Measurements from ENCODE around the gene TDRD6. TPM values are rescaled to one million over a fixed set of nuclear protein-coding genes. Genes with fewer than 3 reads are reported as not detected.

Gene TDRD6
- total RNA-seq, 1 donor, result 0.36 TPM

DNA sequence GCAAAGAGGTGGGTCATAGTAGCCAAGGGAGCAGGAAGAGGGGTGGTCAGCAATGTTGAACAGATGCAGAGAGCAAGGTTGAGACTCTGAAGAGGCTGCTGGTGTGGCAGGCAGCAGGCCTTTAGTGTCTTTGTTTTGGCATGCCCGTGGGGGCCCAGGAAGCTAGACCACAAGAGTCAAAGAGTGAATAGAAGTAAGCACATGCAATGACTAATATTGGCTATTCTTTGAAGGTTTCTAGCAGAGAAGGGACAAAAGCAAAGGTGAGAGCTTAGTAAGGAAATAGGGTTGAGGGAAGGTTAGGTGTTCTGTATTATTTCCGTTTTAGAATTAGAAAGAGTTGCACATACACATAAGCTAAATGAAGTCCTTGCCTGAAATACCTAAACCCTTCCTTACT, 18.8 kb downstream of the TDRD6 start:
- Histone ChIP-seq H3K36me3 (ENCODE audit: insufficient read depth, low read length) (no peaks in the 10 kb centered on the region), H2AFZ (ENCODE audit: low read length) (no peak overlapping the region), H3K9me3 (ENCODE audit: low read depth, low read length) (no peaks in the 10 kb centered on the region), H3K79me2 (ENCODE audit: insufficient read depth, low read length) (no peaks in the 10 kb centered on the region), H3K4me2 (ENCODE audit: insufficient read depth, low read length) (no peak overlapping the region), H4K20me1 (ENCODE audit: insufficient read depth, low read length) (no peaks in the 10 kb centered on the region), H3K4me1 (ENCODE audit: insufficient read depth, low read length) (no peaks in the 10 kb centered on the region), H3K27ac (ENCODE audit: low read depth, low read length) (no peak overlapping the region), H3K4me3 (ENCODE audit: insufficient read depth, low read length) (no peak overlapping the region), H3K27me3 (ENCODE audit: insufficient read depth, low read length) (peaks cover 3% of the 10 kb centered on the region)
- TF ChIP-seq, protein P1, sequence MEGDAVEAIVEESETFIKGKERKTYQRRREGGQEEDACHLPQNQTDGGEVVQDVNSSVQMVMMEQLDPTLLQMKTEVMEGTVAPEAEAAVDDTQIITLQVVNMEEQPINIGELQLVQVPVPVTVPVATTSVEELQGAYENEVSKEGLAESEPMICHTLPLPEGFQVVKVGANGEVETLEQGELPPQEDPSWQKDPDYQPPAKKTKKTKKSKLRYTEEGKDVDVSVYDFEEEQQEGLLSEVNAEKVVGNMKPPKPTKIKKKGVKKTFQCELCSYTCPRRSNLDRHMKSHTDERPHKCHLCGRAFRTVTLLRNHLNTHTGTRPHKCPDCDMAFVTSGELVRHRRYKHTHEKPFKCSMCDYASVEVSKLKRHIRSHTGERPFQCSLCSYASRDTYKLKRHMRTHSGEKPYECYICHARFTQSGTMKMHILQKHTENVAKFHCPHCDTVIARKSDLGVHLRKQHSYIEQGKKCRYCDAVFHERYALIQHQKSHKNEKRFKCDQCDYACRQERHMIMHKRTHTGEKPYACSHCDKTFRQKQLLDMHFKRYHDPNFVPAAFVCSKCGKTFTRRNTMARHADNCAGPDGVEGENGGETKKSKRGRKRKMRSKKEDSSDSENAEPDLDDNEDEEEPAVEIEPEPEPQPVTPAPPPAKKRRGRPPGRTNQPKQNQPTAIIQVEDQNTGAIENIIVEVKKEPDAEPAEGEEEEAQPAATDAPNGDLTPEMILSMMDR (IDR thresholded peaks at IDR 0.05; ENCODE audit: extremely low read depth, low read depth, low read length), result no peak
- DNase-seq (ENCODE audit: insufficient read length, low spot score, missing footprints), result no peak

DNA sequence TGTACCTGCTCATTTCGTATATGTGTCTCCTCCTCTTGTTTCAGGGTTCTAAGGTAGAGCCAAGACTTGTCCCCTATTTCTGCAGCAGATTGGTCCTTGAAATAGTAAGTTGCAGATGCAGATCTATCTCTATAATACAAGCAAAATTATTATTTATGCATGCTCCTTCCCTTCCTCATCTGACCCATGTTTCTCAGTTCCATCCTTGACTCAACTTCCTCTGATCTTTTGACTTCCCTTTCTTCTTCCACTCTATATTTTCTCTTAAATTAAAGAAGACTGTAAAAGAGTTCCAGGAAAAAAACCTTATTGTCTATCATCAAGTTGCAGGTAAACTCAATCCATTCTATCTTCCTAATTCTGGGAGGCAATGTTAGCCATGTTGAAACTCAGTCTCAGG, 23.8 kb downstream of the TDRD6 start:
- Histone ChIP-seq H3K36me3 (ENCODE audit: insufficient read depth, low read length) (no peaks in the 10 kb centered on the region), H3K9me3 (ENCODE audit: low read depth, low read length) (no peaks in the 10 kb centered on the region), H3K79me2 (ENCODE audit: insufficient read depth, low read length) (no peaks in the 10 kb centered on the region), H3K27ac (ENCODE audit: low read depth, low read length) (no peak overlapping the region), H3K4me1 (ENCODE audit: insufficient read depth, low read length) (no peaks in the 10 kb centered on the region), H3K4me2 (ENCODE audit: insufficient read depth, low read length) (no peak overlapping the region), H2AFZ (ENCODE audit: low read length) (no peak overlapping the region), H4K20me1 (ENCODE audit: insufficient read depth, low read length) (no peaks in the 10 kb centered on the region), H3K27me3 (ENCODE audit: insufficient read depth, low read length) (no peaks in the 10 kb centered on the region), H3K4me3 (ENCODE audit: insufficient read depth, low read length) (no peak overlapping the region)
- TF ChIP-seq, protein P1 (IDR thresholded peaks at IDR 0.05; ENCODE audit: extremely low read depth, low read depth, low read length), result no peak
- no peak for DNase-seq (ENCODE audit: insufficient read length, low spot score, missing footprints)

DNA sequence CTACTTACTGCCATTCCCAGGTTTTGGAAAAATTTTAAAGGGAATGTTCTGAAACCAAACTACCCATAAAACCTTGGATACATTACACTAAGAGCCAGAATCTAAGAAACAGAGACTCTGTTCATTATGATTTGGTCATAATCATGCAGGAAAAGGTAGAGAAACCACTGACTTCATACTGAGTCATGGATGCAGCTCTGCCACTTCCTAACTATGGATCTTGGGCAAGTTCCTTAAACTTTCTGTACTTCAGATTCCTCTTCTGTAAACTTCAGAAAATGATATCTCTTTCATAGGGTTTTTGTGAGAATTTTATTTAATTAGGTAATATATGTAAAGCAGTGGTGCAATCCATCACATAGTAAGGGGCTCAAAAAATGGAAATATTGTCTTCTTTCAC, 27.5 kb downstream of the TDRD6 start:
- H3K36me3 ChIP-seq (ENCODE audit: insufficient read depth, low read length), result no peaks in the 10 kb centered on the region
- no peak overlapping the region for H2AFZ ChIP-seq (ENCODE audit: low read length)
- no peak overlapping the region for H3K4me3 ChIP-seq (ENCODE audit: insufficient read depth, low read length)
- no peak overlapping the region for H3K27ac ChIP-seq (ENCODE audit: low read depth, low read length)
- no peaks in the 10 kb centered on the region for H3K4me1 ChIP-seq (ENCODE audit: insufficient read depth, low read length)
- no peaks in the 10 kb centered on the region for H3K27me3 ChIP-seq (ENCODE audit: insufficient read depth, low read length)
- TF ChIP-seq, protein P1 (IDR thresholded peaks at IDR 0.05; ENCODE audit: extremely low read depth, low read depth, low read length), result no peak
- no peaks in the 10 kb centered on the region for H3K79me2 ChIP-seq (ENCODE audit: insufficient read depth, low read length)
- H3K9me3 ChIP-seq (ENCODE audit: low read depth, low read length), result no peaks in the 10 kb centered on the region
- no peak overlapping the region for H3K4me2 ChIP-seq (ENCODE audit: insufficient read depth, low read length)
- H4K20me1 ChIP-seq (ENCODE audit: insufficient read depth, low read length), result no peaks in the 10 kb centered on the region
- peak; percentile 21 for DNase-seq (ENCODE audit: insufficient read length, low spot score, missing footprints)

DNA sequence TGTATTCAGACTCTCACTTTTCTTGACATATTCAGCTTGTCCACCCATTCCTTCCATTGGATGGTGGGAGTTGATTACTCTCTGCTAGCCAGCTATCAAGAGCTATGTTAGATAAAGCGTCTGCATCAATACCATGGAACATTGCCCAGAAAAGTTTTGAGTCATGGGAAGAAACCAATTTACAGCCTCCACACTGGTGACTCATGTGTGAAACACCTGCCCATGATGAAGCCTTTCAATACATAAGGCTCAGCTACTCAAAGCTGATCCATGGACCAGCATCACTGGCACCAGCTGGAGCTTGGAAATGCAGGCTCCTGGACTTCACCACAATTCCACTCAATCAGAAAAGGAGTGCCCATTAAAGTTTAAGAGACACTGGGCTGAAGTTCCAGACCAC, 31.4 kb downstream of the TDRD6 start:
- DNase-seq (ENCODE audit: insufficient read length, low spot score, missing footprints), result no peak
- H3K79me2 ChIP-seq (ENCODE audit: insufficient read depth, low read length), result no peaks in the 10 kb centered on the region
- no peaks in the 10 kb centered on the region for H3K9me3 ChIP-seq (ENCODE audit: low read depth, low read length)

More for the DNA sequence above, 31.4 kb downstream of the TDRD6 start:
- Histone ChIP-seq H2AFZ (ENCODE audit: low read length) (no peak overlapping the region), H3K4me1 (ENCODE audit: insufficient read depth, low read length) (no peaks in the 10 kb centered on the region), H4K20me1 (ENCODE audit: insufficient read depth, low read length) (no peaks in the 10 kb centered on the region), H3K27ac (ENCODE audit: low read depth, low read length) (no peak overlapping the region), H3K4me2 (ENCODE audit: insufficient read depth, low read length) (no peak overlapping the region), H3K27me3 (ENCODE audit: insufficient read depth, low read length) (no peaks in the 10 kb centered on the region), H3K36me3 (ENCODE audit: insufficient read depth, low read length) (no peaks in the 10 kb centered on the region), H3K4me3 (ENCODE audit: insufficient read depth, low read length) (no peak overlapping the region)
- TF ChIP-seq, protein P1 (IDR thresholded peaks at IDR 0.05; ENCODE audit: extremely low read depth, low read depth, low read length), result no peak

All from osteoblast (primary cell).